Measurements from ENCODE around the gene NACC2.

- TF ChIP-seq CTCF (IDR thresholded peaks at IDR 0.05) (no peak), POLR2A (IDR thresholded peaks at IDR 0.05) (no peak)
These were observed 83.2 kb downstream of the NACC2 start for GRCh38 chr9:136011703-136012496.

All from prostate gland (tissue), 2 donors.